Measurements from ENCODE around the gene NANS. TPM values are rescaled to one million over a fixed set of nuclear protein-coding genes. Genes with fewer than 3 reads are reported as not detected.
"Not testable (repeated sequence)": the region's sequence is repeated elsewhere in the genome, so short reads cannot be mapped to it uniquely, and the experiment has no call there.

Gene NANS
- total RNA-seq, 2 experiments from 2014 or later = 56.9 to 63.7 TPM

DNA sequence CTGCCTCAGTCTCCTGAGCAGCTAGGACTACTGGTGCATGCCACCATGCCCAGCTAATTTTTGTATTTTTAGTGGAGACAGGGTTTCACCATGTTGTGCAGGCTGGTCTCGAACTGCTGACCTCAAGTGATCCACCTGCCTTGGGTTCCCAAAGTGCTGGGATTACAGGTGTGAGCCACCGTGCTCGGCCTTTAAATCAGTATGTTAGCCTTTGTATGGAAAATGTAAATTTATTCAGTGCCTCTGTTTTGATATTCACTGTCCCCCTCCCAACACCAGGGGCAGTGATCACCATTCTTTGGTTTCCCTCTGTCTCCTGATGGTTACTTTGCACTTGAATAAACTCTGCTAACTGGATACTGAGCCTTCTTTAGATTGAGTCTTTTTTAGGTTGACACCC is 34.1 kb downstream of the NANS start:
- H3K27ac ChIP-seq (ENCODE audit: low read depth, low read length, poor library complexity, severe bottlenecking); DNase-seq (ENCODE audit: low spot score); H3K9me2 ChIP-seq (ENCODE audit: insufficient read depth, low read length); intact Hi-C loops (cut with micrococcal nuclease; ENCODE audit: unreplicated experiment); H3K4me3 ChIP-seq (ENCODE audit: low read depth, low read length, poor library complexity, severe bottlenecking); H3K4me1 ChIP-seq (ENCODE audit: insufficient read depth, low read length, poor library complexity, severe bottlenecking); H3K79me2 ChIP-seq (ENCODE audit: insufficient read depth, low read depth, low read length); H4K20me1 ChIP-seq (ENCODE audit: insufficient read depth, low read length); BruUV-seq (replicated peaks); H3K4me2 ChIP-seq (ENCODE audit: low read length); H3K9me3 ChIP-seq (ENCODE audit: low read length); H2AFZ ChIP-seq (ENCODE audit: low read length): not testable (repeated sequence)
- POLR2A ChIA-PET = interaction anchor here (0.6 kb wide), 1 partner anchor 11 kb away, joined by 3 read pairs; no protein-coding TSS in a partner anchor
- peaks cover 26% of the 10 kb centered on the region; the same call in 1 of the 2 replicates for H3K36me3 ChIP-seq (ENCODE audit: insufficient read depth, low read length)
- TF ChIP-seq, protein P1, sequence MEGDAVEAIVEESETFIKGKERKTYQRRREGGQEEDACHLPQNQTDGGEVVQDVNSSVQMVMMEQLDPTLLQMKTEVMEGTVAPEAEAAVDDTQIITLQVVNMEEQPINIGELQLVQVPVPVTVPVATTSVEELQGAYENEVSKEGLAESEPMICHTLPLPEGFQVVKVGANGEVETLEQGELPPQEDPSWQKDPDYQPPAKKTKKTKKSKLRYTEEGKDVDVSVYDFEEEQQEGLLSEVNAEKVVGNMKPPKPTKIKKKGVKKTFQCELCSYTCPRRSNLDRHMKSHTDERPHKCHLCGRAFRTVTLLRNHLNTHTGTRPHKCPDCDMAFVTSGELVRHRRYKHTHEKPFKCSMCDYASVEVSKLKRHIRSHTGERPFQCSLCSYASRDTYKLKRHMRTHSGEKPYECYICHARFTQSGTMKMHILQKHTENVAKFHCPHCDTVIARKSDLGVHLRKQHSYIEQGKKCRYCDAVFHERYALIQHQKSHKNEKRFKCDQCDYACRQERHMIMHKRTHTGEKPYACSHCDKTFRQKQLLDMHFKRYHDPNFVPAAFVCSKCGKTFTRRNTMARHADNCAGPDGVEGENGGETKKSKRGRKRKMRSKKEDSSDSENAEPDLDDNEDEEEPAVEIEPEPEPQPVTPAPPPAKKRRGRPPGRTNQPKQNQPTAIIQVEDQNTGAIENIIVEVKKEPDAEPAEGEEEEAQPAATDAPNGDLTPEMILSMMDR (conservative IDR thresholded peaks at IDR 0.05; ENCODE audit: low read length) = peak; percentile 40; the same call in 1 of the 2 replicates
- CTCF ChIA-PET (ENCODE audit: unreplicated experiment) = interaction anchor here (0.6 kb wide), 1 partner anchor 19 kb away, joined by 4 read pairs; no protein-coding TSS in a partner anchor

DNA sequence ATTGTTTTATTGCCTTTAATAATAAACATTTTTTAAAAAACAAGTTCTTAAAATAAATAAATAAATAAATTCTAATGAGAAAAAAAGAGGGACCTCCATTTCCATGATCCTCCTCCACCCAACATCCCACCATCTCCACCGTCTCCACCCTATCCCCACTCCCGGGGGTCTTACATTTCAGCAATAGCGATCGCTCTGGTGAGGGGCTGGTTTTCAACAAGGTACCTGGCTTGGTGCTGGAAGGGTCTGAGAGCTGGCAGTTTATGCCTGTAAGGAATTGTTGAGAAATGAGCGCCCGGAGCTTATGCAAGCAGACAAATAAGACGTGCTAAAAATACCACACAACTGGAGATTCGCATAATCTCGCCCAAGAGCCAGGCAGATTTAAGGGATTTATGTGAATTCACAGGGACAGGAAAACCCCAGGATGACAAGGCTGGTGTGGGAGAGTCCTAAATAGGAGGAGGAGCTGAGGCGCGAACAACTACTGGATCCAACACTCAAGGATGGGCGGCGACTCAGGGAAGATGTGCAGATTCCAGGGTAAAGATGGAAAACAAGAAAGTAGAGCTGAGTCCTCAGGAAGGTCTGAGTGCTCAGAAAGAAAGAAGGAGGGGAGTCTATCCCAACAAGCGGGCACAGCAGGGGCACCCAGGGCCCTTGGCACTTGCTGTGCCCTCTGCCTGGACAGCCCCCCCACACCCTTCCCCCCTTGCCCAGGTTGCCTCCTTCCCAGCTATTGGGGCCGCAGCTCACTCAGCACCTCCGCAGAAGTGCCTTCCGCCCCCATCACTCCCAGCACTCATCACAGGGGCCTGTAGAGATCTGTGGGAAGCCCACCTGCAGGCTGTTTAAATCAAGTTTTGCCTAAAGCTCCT is 35.4 kb downstream of the NANS start:
- Histone ChIP-seq H3K4me2 (ENCODE audit: low read length) (no peak overlapping the region), H4K20me1 (ENCODE audit: insufficient read depth, low read length) (no peaks in the 10 kb centered on the region), H3K36me3 (ENCODE audit: insufficient read depth, low read length) (peaks cover 13% of the 10 kb centered on the region; the same call in 1 of the 2 replicates), H3K27ac (ENCODE audit: low read depth, low read length, poor library complexity, severe bottlenecking) (no peak overlapping the region), H3K79me2 (ENCODE audit: insufficient read depth, low read depth, low read length) (no peaks in the 10 kb centered on the region), H2AFZ (ENCODE audit: low read length) (no peak overlapping the region), H3K9me2 (ENCODE audit: insufficient read depth, low read length) (no peaks in the 10 kb centered on the region), H3K9me3 (ENCODE audit: low read length) (no peaks in the 10 kb centered on the region), H3K4me3 (ENCODE audit: low read depth, low read length, poor library complexity, severe bottlenecking) (no peak overlapping the region), H3K4me1 (ENCODE audit: insufficient read depth, low read length, poor library complexity, severe bottlenecking) (peaks cover under 1% of the 10 kb centered on the region)
- intact Hi-C loops (cut with micrococcal nuclease; ENCODE audit: unreplicated experiment) = no loop called here
- TF ChIP-seq, protein P1 (conservative IDR thresholded peaks at IDR 0.05; ENCODE audit: low read length) = no peak
- TF ChIP-seq EZH2phosphoT487 (IDR thresholded peaks at IDR 0.05; ENCODE audit: borderline replicate concordance, low read depth, low read length) = no peak
- CTCF ChIA-PET (ENCODE audit: unreplicated experiment) = no interaction called here
- no TSS peak for BruUV-seq (replicated peaks)
- no peak for DNase-seq (ENCODE audit: low spot score)
- POLR2A ChIA-PET = interaction anchor here (0.7 kb wide), 1 partner anchor 165 kb away, joined by 3 read pairs; no protein-coding TSS in a partner anchor

DNA sequence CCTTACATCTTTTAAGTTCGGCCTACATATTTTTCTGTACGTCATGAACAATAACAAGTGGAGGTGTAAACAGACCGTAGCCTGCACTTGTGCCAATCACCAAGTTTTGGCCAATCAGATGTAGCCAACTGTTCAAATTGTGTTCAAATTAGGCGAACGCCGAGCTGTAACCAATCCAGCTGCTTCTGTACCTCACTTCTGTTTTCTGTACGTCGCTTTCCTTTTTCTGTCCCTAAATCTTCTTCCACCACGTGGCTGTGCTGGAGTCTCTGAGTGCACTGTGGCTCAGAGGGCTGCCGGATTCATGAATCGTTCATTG is 36.0 kb downstream of the NANS start:
- ChIA-PET CTCF (ENCODE audit: unreplicated experiment) (no interaction called here), POLR2A (interaction anchor here (0.6 kb wide), 1 partner anchor 14 kb away, joined by 4 read pairs; no protein-coding TSS in a partner anchor)
- no TSS peak for BruUV-seq (replicated peaks)
- Histone ChIP-seq H3K4me2 (ENCODE audit: low read length) (no peak overlapping the region), H3K79me2 (ENCODE audit: insufficient read depth, low read depth, low read length) (no peaks in the 10 kb centered on the region), H3K27ac (ENCODE audit: low read depth, low read length, poor library complexity, severe bottlenecking) (no peak overlapping the region), H4K20me1 (ENCODE audit: insufficient read depth, low read length) (no peaks in the 10 kb centered on the region), H3K4me3 (ENCODE audit: low read depth, low read length, poor library complexity, severe bottlenecking) (no peak overlapping the region), H3K9me3 (ENCODE audit: low read length) (no peaks in the 10 kb centered on the region), H3K36me3 (ENCODE audit: insufficient read depth, low read length) (peaks cover 16% of the 10 kb centered on the region; the same call in 1 of the 2 replicates), H3K4me1 (ENCODE audit: insufficient read depth, low read length, poor library complexity, severe bottlenecking) (peaks cover 6% of the 10 kb centered on the region), H3K9me2 (ENCODE audit: insufficient read depth, low read length) (no peaks in the 10 kb centered on the region), H2AFZ (ENCODE audit: low read length) (no peak overlapping the region)
- DNase-seq (ENCODE audit: low spot score) = no peak
- intact Hi-C loops (cut with micrococcal nuclease; ENCODE audit: unreplicated experiment) = no loop called here
- no peak for TF ChIP-seq EZH2phosphoT487 (IDR thresholded peaks at IDR 0.05; ENCODE audit: borderline replicate concordance, low read depth, low read length)
- TF ChIP-seq, protein P1 (conservative IDR thresholded peaks at IDR 0.05; ENCODE audit: low read length) = no peak
